Glomerular endothelial cell (primary cell): ENCODE measurements around the gene KIF12. TPM values are rescaled to one million over a fixed set of nuclear protein-coding genes. Genes with fewer than 3 reads are reported as not detected.
"Not testable (repeated sequence)": the region's sequence is repeated elsewhere in the genome, so short reads cannot be mapped to it uniquely, and the experiment has no call there.

Experiments used
- DNase-seq: peaks from one replicate; pipeline ENCODE4 v3.0.0-alpha.2; 2011; ENCODE audit warnings: low read depth, low spot score; ENCODE audit errors: extremely low read depth
- total RNA-seq: library from RNA; depleted of rRNA; stranded (reverse); fragments of >200 nt; gene quantifications from 2 replicates; pipeline ENCODE4 v1.2.3, GENCODE V29; 2015

Gene KIF12
- total RNA-seq: 0.70 and 5.3 TPM in 2 replicates

- DNase-seq: no peak
Observed at GRCh38 chr9:114098936-114099668, at the start of gene KIF12. KIF12 (minus strand) TSS chr9:114099292; CDS start chr9:114099276, 16 bp downstream.

- no peak for DNase-seq
Observed at GRCh38 chr9:114146735-114147134, 47.6 kb upstream of the KIF12 start.

GRCh38 chr9:114143234-114143633, 44.1 kb upstream of the KIF12 start:
- DNase-seq: no peak

GRCh38 chr9:114141553-114142402, 42.7 kb upstream of the KIF12 start:
- no peak for DNase-seq

- DNase-seq: no peak
Observed at GRCh38 chr9:114140850-114141249, 41.8 kb upstream of the KIF12 start.

GRCh38 chr9:114140401-114140800, 41.3 kb upstream of the KIF12 start:
- DNase-seq: no peak

- DNase-seq: no peak
Observed at GRCh38 chr9:114139071-114139470, 40.0 kb upstream of the KIF12 start.

- no peak for DNase-seq
Observed at GRCh38 chr9:114138552-114138971, 39.5 kb upstream of the KIF12 start.

- DNase-seq: no peak
Observed at GRCh38 chr9:114137831-114138230, 38.7 kb upstream of the KIF12 start.

- DNase-seq: no peak
Observed at GRCh38 chr9:114134827-114135396, 35.8 kb upstream of the KIF12 start.

GRCh38 chr9:114132550-114132918, 33.4 kb upstream of the KIF12 start:
- no peak for DNase-seq

GRCh38 chr9:114131808-114132549, 32.9 kb upstream of the KIF12 start:
- DNase-seq: no peak

- DNase-seq: no peak
Observed at GRCh38 chr9:114130624-114131277, 31.7 kb upstream of the KIF12 start.

- no peak for DNase-seq
Observed at GRCh38 chr9:114130141-114130540, 31.0 kb upstream of the KIF12 start.

- DNase-seq: not testable (repeated sequence)
Observed at GRCh38 chr9:114128759-114129158, 29.7 kb upstream of the KIF12 start.

GRCh38 chr9:114126247-114127060, 27.4 kb upstream of the KIF12 start:
- no peak for DNase-seq

- no peak for DNase-seq
Observed at GRCh38 chr9:114125476-114126013, 26.5 kb upstream of the KIF12 start.

GRCh38 chr9:114124666-114125475, 25.8 kb upstream of the KIF12 start:
- DNase-seq: no peak
